IMR-90 (cell line): Measurements from ENCODE around the gene EXOSC9. TPM values are rescaled to one million over a fixed set of nuclear protein-coding genes. Genes with fewer than 3 reads are reported as not detected.

Experiments
- ATAC-seq: fragments of 200-7000 bp; cut with Tn5 transposase; 2 replicates; pipeline ENCODE4 v1.9.1; 2020; ENCODE audit warnings: low read depth, mild to moderate bottlenecking, moderate library complexity
- BruUV-seq: library from RNA; stranded (reverse); fragments of 400-500 nt; replicated peaks from 2 replicates; lab custom pipeline; 2021; lab: Mats Ljungman, UMichigan
- CTCF ChIA-PET: fragments of 300-600 bp; formaldehyde crosslinking; extraction: SDS; loops from one replicate; lab custom pipeline; 2021; ENCODE audit warnings: antibody characterized with exemption; lab: Yijun Ruan, JAX
- POLR2A ChIA-PET: fragments of 300-600 bp; sonication (Branson Sonifier 250); formaldehyde crosslinking; loops from one replicate; lab custom pipeline; 2022; ENCODE audit warnings: antibody characterized with exemption; ENCODE audit not compliant: unreplicated experiment; lab: Charles Lee
- DNase-seq: peaks from one replicate; pipeline ENCODE4 v3.0.0; 2013
- H2AFZ ChIP-seq: replicated peaks from 2 replicates; pipeline ENCODE3; 2013; ENCODE audit warnings: low read length, mild to moderate bottlenecking; ENCODE audit not compliant: poor library complexity
- H2AK5ac ChIP-seq: 2 replicates; pipeline ENCODE4 v1.6.1; 2013; ENCODE audit warnings: low read depth, low read length, inconsistent platforms
- H2AK9ac ChIP-seq: replicated peaks from 2 replicates; pipeline ENCODE3; 2013; ENCODE audit warnings: mild to moderate bottlenecking, low read depth, low read length, moderate library complexity; ENCODE audit not compliant: poor library complexity
- H2BK120ac ChIP-seq: 2 replicates; pipeline ENCODE4 v1.6.1; 2013; ENCODE audit warnings: low read depth, low read length, inconsistent platforms
- H2BK15ac ChIP-seq: 3 replicates; pipeline ENCODE4 v1.6.1; 2013; ENCODE audit warnings: low read depth, low read length, inconsistent platforms
- H2BK20ac ChIP-seq: 2 replicates; pipeline ENCODE4 v1.6.1; 2013; ENCODE audit warnings: low read depth, mild to moderate bottlenecking, inconsistent platforms, low read length, moderate library complexity
- H2BK5ac ChIP-seq: 2 replicates; pipeline ENCODE4 v1.6.1; 2013; ENCODE audit warnings: mild to moderate bottlenecking, low read depth, low read length, inconsistent platforms; ENCODE audit not compliant: poor library complexity, severe bottlenecking
- H3K14ac ChIP-seq: replicated peaks from 2 replicates; pipeline ENCODE4 v1.6.1; 2013; ENCODE audit warnings: low read depth, low read length, inconsistent platforms
- H3K18ac ChIP-seq: 2 replicates; pipeline ENCODE4 v1.6.1; 2013; ENCODE audit warnings: low read depth, low read length, control low read depth
- H3K23ac ChIP-seq: 2 replicates; pipeline ENCODE4 v1.6.1; 2013; ENCODE audit warnings: low read depth, low read length, inconsistent platforms
- H3K27ac ChIP-seq: 2 replicates; pipeline ENCODE4 v1.5.1; 2013; ENCODE audit warnings: mild to moderate bottlenecking, control low read depth, low read length; ENCODE audit not compliant: insufficient read depth
- H3K27me3 ChIP-seq: 2 replicates; pipeline ENCODE4 v1.6.1; 2013; ENCODE audit warnings: low read length; ENCODE audit not compliant: control insufficient read depth, insufficient read depth
- H3K36me3 ChIP-seq: 2 replicates; pipeline ENCODE4 v1.6.1; 2013; ENCODE audit warnings: low read length, mixed read lengths; ENCODE audit not compliant: control insufficient read depth, insufficient read depth
- H3K4ac ChIP-seq: 2 replicates; pipeline ENCODE4 v1.6.1; 2013; ENCODE audit warnings: low read depth, low read length, inconsistent platforms
- H3K4me1 ChIP-seq: 2 replicates; pipeline ENCODE4 v1.6.1; 2013; ENCODE audit warnings: low read length, mixed read lengths; ENCODE audit not compliant: control insufficient read depth, insufficient read depth
- H3K4me2 ChIP-seq: 2 replicates; pipeline ENCODE4 v1.6.1; 2013; ENCODE audit warnings: low read depth, mild to moderate bottlenecking, control low read depth, low read length, moderate library complexity
- H3K4me3 ChIP-seq: 2 replicates; pipeline ENCODE4 v1.5.1; 2013; ENCODE audit warnings: low read depth, mild to moderate bottlenecking, control low read depth, low read length, moderate library complexity; ENCODE audit not compliant: insufficient read depth
- H3K56ac ChIP-seq: 2 replicates; pipeline ENCODE4 v1.6.1; 2013; ENCODE audit warnings: low read length, inconsistent platforms; ENCODE audit not compliant: insufficient read depth; ENCODE audit errors: extremely low read depth
- H3K79me1 ChIP-seq, 2 experiments: 2 replicates each; pipeline ENCODE4 v1.6.1; 2013; ENCODE audit warnings: low read length in 2 of 2, inconsistent platforms in 1 of 2, low read depth in 1 of 2
- H3K9ac ChIP-seq: 2 replicates; pipeline ENCODE4 v1.6.1; 2013; ENCODE audit warnings: low read depth, low read length, control low read depth
- H3K9me1 ChIP-seq: 2 replicates; pipeline ENCODE4 v1.6.1; 2013; ENCODE audit warnings: low read length, inconsistent platforms; ENCODE audit not compliant: insufficient read depth
- H3K9me3 ChIP-seq: 2 replicates; pipeline ENCODE4 v1.6.1; 2013; ENCODE audit warnings: low read length; ENCODE audit not compliant: control insufficient read depth, insufficient read depth
- H4K20me1 ChIP-seq: 2 replicates; pipeline ENCODE4 v1.6.1; 2013; ENCODE audit warnings: low read length, inconsistent platforms; ENCODE audit not compliant: insufficient read depth
- H4K5ac ChIP-seq: 2 replicates; pipeline ENCODE4 v1.6.1; 2013; ENCODE audit warnings: mild to moderate bottlenecking, low read depth, low read length, control low read depth
- H4K8ac ChIP-seq, 2 experiments: 2 replicates each; pipeline ENCODE4 v1.6.1; 2013; ENCODE audit warnings: low read depth in 2 of 2, low read length in 2 of 2, control low read depth in 1 of 2, inconsistent platforms in 1 of 2
- H4K91ac ChIP-seq: 2 replicates; pipeline ENCODE4 v1.6.1; 2013; ENCODE audit warnings: low read depth, low read length, inconsistent platforms; ENCODE audit not compliant: insufficient read depth
- NFE2L2 ChIP-seq: fragments of 150-350 bp; IDR thresholded peaks from 2 replicates; pipeline ENCODE4 v1.6.1; 2016; ENCODE audit warnings: low read depth, mild to moderate bottlenecking, low read length
- POLR2A ChIP-seq: IDR thresholded peaks from 2 replicates; pipeline ENCODE4 v1.6.1; 2012; ENCODE audit warnings: mild to moderate bottlenecking, low read depth, low read length
- RAD21 ChIP-seq: IDR thresholded peaks from 2 replicates; pipeline ENCODE4 v1.6.1; 2012; ENCODE audit warnings: low read length, improper control_type of control experiment
- WGBS, 2 experiments: methylation state at CpG; one replicate each; pipeline versions ENCODE4 v1.1.5 to v1.1.7; 2013; ENCODE audit warnings: missing lambda C conversion rate in 2 of 2; ENCODE audit not compliant: insufficient read length in 1 of 2; ENCODE audit errors: extremely low coverage in 2 of 2; 5-methylcytosine and 5-hydroxymethylcytosine counted together
- dilution Hi-C: fragments of 300-500 bp; cut with HindIII; formaldehyde crosslinking; loops from one replicate; pipeline ENCODE4 v1.14.3; 2018; ENCODE audit warnings: low sequenced_read_pairs; ENCODE audit not compliant: unreplicated experiment
- in situ Hi-C: fragments of 300-500 bp; cut with MboI; formaldehyde crosslinking; loops from 3 replicates; pipeline ENCODE4 v1.14.3; 2019; ENCODE audit warnings: low sequenced_read_pairs, inconsistent platforms, mixed read lengths
- intact Hi-C: fragments of 100-400 bp; cut with micrococcal nuclease; formaldehyde crosslinking; loops from 2 replicates; pipeline ENCODE4 v1.10.0; 2022
- polyA plus RNA-seq, 3 experiments: library from polyadenylated mRNA; depleted of rRNA; stranded (reverse); fragments of >200 nt; gene quantifications; 2 replicates each; pipeline ENCODE4 v1.2.3, GENCODE V29; 2012; ENCODE audit warnings: low replicate concordance in 1 of 3
- total RNA-seq: library from RNA; depleted of rRNA; stranded (reverse); fragments of >200 nt; gene quantifications from 2 replicates; pipeline ENCODE4 v1.2.3, GENCODE V29; 2012

EXOSC9 gene
- total and polyA plus RNA-seq, 2 of the 4 experiments (the other 2 are of a cell fraction), result 34.7 to 47.5 TPM

GRCh38 chr4:121769341-121769740, 31.8 kb upstream of the EXOSC9 start:
- Histone ChIP-seq H3K23ac (no peak overlapping the region), H3K4me1 (peaks cover 8% of the 10 kb centered on the region), H2AK5ac (no peak overlapping the region), H3K27ac (no peak overlapping the region), H3K79me1 (no peaks in the 10 kb centered on the region; a peak in 1 of 4 replicates), H3K4me2 (no peak overlapping the region), H3K14ac (no peak overlapping the region), H4K8ac (no peak overlapping the region), H2BK5ac (no peak overlapping the region), H4K91ac (no peak overlapping the region), H2AK9ac (no peak overlapping the region), H4K5ac (no peak overlapping the region), H3K4me3 (no peak overlapping the region), H3K9ac (no peak overlapping the region), H3K4ac (no peak overlapping the region), H3K27me3 (no peaks in the 10 kb centered on the region), H3K9me1 (no peaks in the 10 kb centered on the region), H3K56ac (no peak overlapping the region), H4K20me1 (no peaks in the 10 kb centered on the region), H2AFZ (no peak overlapping the region), H2BK120ac (no peak overlapping the region), H2BK15ac (no peak overlapping the region), H3K9me3 (no peaks in the 10 kb centered on the region), H2BK20ac (no peak overlapping the region), H3K18ac (no peak overlapping the region), H3K36me3 (no peaks in the 10 kb centered on the region)
- no peak for ATAC-seq
- TF ChIP-seq NFE2L2, result no peak
- TF ChIP-seq POLR2A, result no peak
- no peak for TF ChIP-seq RAD21
- DNase-seq, result no peak
- dilution Hi-C loops, result no loop called here
- intact Hi-C loops, result loop anchor here (5.0 kb wide), 1 partner anchor 48 kb away; no protein-coding TSS in a partner anchor
- BruUV-seq, result no TSS peak
- POLR2A ChIA-PET, result no interaction called here
- in situ Hi-C loops, result no loop called here
- CTCF ChIA-PET, result no interaction called here
- no CpG with 5 or more reads among the region's 2 CpGs for WGBS, 2 experiments
